Hematopoietic multipotent progenitor cell treated with erythropoietin and hydrocortisone succinate and interleukin-3 and kit ligand, for 15 days (in vitro differentiated cells): ENCODE measurements around the gene TRIOBP.
"Not testable (repeated sequence)": the region's sequence is repeated elsewhere in the genome, so short reads cannot be mapped to it uniquely, and the experiment has no call there.

Experiments used
- DNase-seq: peaks from one replicate; pipeline ENCODE4 v3.0.0-alpha.2; 2015; ENCODE audit warnings: low spot score

Gene TRIOBP

DNA sequence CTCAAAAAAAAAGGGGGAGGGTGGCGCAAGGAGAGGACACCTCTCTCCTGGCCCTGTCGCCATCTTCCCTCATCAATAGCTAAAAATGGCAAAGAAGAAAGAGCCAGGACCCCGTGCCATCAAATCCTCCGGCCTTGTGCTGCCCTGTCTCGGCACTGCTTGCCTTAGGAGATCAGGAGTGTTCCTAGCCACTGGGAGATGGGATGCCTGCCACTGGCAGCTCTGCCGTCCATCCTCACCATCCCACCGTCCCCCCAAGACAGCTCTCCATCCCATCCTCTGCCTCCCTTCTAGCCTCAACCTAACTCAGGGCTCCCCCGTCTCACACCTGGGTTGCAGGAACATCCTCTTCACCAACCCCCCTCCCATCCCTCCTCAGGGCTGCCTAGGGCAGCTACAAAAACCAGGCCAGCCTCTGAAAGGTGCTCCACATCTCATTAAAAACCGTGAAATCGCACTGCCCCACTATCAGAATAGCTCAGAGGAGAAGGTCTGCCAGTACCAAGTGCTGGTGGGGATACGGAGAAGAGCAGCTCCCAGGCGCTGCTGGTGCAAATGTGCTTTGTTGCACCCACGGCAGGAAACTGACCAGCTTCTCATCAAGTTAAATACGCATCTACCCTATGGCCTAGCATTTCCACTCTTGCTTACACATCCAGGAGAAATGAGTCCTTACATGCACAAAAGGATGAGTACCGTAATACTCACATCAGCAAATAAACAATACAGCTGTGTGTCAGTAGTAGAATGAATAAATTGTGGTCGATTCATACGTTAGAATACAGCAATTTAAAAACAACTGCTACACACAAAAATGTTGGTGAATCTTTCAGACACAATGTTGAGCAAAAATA, 79.2 kb downstream of the TRIOBP start:
- no peak for DNase-seq

DNA sequence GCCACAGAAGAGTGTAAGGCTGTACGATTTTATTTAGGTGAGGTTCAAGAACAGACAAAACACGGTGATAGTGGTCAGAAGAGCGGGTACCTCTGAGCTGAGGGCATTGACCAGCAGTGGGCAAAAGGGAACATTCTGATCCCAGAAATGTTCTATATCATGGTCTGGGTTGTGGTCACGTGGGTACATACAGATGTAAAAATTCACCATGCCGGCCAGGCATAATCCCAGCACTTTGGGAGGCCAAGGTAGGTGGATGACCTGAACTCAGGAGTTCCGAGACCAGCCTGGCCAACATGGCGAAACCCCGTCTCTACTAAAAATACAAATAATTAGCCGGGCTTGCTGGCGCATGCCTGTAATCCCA, 79.8 kb downstream of the TRIOBP start:
- DNase-seq: no peak

DNA sequence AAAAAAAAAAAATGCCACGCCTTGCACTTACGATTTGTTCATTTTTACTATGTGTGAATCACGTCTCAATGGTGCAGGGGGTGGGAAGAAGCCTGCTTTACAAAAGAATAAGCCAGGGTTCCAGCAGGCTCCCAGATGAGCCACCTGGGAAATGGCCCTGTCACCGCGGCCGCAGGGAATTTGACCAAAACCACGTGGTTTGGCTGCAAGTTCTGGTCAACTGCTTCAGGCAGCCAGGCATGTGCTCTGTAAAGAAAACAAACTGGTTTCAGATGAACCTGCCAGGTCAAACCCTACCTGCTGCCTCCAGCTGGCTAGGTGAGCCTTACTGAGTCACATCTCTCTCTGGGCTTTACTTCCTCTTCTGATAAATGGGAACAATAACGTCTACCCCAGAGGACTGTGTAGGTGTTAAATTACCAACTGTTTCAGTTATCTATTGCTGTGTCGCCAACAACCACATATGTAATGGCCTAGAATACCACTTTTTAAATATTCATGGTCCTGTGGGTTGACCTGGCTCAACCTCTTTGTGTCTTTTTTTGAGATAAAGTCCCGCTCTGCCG, 80.4 kb downstream of the TRIOBP start:
- no peak for DNase-seq

DNA sequence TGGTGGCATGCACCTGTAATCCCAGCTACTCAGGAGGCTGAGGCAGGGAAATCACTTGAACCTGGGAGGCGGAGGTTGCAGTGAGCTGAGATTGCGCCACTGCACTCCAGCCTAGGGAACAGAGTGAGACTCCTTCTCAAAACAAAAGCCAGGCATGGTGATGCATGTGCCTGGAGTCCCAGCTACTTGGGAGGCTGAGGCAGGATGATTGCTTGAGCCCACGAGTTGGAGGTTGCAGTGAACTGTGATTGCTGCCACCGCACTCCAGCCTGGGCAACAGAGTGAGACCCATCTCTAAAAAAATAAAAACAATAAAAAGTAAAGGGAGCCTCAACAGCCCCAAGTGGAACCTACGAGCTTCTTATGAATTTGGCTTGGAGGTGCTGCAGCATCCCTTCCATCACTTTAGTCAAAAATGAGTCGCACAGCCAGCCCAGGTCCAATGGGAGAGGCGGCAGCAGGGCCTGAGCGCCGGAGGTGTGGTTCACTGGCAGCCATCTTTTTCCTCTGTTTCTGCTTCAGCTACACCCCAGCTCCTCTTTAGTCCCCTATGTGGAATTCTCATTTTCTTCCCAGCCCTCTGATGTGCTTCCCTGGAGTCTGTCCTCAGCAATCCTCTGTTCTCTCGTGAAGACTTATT, 81.6 kb downstream of the TRIOBP start:
- no peak for DNase-seq

DNA sequence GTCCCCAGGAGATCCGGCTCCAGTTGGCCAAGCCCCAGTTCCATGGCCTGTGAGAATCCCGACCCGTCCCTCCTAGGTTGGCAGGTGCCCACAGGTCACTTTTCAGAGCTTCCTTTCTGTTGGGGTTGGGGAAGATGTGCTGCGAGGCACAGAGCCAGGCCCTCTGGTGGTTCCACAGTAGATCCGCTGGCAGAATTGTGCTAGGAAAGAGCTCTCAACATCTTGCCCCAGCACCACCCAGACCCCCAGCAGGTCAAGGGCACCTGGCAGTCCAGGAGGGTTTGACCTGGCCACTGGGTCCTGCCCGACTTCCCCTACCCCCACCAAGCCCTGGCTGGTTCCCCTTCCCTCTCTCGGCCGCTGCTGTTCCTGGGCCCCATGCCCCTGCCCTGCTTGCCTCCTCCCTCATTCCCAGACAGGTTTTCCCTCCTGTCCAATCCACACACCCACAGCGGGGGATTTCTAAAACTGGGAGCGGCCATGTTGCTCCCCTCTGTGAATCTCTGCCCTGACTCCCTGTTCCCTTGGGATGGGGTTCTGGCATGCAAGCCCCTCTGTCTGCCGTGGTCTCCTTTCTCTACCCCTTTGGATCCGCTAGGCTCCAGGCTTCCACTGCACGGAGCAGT, 84.7 kb downstream of the TRIOBP start:
- no peak for DNase-seq

DNA sequence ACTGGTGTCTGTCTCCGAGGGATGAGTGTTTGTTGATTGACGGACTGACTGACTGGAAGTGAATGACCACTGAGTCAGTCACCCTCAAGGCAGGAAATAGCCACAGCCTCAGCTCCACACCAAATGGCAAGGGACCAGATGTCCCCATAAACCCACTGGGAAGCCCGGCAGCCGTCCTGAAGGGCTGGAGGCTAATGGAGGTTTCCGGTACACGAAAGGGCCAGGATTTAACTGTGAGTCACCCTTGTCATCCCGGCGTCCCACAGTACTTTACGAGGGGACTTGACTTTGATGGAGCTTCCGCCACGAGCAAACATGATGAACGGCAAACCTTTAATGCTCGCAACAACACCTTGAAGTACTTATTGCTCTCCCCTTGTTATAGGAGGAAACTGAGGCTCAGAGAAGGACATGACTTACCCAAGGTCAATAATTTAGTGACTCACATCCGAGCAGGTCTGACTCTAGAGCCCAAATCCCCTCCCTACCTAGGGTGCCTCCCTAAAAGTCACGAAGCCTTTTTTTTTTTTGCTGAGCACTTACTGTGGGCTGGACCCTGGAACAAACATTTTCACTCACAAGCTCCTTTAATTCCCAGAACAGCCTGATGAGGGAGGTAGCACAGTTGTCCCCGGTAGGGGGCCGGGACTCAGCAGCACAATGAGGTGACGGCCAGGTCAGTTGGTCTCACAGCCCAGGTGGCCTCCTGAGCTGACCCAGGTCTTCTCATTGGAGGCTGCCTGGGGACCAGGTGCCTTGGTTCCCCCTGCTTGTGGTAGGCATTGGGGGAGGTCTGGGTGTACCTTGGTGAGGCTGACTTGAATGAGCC, 85.7 kb downstream of the TRIOBP start:
- no peak for DNase-seq

DNA sequence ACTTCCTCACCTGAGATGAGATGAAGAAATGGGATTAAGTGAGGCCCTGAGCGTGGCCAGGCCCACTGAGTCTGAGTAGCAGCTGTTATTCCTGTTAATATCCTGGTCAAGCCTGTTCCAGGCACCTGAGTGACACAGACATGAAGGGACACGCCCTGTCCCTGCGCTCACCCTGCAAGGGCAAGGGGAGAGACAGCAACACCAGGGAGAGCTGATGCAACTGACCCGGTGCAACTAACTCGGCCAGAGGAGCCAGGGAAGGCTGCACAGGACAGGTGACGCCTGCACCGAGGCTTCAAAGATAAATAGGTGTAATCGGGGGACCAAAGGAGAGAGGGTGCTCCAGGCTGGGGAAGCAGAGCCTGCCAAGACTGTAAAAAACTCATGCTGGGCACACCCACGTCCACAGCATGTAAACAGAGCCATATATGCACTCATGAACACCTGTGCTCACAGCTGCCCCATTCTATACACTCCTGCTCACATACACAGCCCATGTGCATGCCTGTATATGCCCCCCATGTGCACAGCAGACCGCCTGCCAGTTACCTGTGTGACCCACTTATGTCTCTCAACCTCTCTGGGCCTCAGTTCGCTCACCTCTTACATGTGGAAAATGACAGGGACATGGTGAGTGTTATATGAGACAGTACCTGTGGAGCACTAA, 88.1 kb downstream of the TRIOBP start:
- no peak for DNase-seq

DNA sequence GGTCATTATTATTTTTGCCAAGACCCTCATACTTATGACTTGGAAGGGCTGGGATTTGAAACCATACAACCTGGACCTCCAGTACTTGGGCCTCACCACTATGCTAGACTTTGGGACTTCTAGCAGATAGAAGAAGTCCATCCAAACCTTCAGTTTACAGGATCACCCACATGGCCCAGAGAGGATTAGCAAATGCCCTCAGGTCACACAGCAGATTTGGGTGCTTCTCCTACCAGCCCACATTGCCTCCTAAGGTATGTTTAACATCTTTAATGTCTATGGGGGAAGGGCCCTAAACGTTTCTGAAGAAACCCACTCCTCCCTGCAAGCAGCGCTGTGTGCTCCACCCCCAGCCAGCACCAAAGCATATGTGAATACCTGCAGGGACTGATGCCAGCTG, 93.4 kb downstream of the TRIOBP start:
- DNase-seq: no peak

DNA sequence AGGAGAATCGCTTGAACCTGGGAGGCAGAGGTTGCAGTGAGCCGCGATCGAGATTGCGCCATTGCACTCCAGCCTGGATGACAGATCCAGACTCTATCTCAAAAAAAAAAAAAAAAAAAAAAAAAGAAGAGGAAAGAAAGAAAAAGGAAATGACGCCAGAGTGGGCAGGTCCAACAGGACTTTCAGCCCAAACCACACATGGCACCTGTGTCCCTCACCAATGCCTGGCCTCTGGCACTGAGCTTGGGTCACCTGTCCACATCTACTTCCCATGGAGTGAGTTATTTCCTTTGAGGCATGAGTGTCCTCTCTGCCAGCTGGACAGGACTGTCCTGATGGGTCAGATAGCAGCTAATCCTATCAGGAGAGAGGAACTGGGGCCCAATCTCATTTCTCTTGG, 95.6 kb downstream of the TRIOBP start:
- no peak for DNase-seq

DNA sequence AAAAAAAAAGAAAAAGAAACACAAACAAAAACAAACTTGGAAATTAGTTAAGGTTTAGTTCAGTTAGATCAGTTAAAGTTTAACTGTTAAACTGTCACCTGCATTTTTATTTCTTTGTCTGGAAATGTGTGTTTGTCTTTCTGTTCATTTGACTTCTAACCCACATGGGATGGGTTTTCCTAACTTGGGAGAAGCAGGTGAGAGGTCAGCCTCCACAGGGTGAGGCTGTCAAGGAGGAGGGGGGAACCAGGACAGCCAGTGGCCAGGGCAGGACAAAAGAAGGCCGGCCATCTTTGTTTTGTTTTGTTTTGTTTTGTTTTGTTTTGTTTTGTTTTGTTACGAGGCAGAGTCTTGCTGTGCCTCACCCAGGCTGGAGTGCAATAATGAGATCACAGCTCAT, 97.5 kb downstream of the TRIOBP start:
- no peak for DNase-seq

DNA sequence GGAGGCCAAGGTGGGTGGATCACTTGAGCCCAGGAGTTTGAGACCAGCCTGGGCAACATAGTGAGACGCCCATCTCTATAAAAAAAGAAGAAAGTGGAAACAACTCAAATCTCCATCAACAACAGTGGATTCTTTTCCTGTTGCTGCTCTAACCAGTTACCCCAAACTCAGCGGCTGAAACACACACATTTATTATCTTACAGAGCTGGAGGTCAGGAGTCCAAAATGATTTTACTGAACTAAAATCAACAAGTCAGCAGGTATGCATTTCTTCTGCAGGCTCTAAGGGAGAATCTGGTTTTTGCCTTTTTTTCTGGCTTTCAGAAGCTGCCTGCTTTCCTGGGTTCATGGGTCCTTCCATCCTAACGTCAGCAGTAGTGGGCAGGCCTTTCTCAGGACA, 99.2 kb downstream of the TRIOBP start:
- DNase-seq: no peak

DNA sequence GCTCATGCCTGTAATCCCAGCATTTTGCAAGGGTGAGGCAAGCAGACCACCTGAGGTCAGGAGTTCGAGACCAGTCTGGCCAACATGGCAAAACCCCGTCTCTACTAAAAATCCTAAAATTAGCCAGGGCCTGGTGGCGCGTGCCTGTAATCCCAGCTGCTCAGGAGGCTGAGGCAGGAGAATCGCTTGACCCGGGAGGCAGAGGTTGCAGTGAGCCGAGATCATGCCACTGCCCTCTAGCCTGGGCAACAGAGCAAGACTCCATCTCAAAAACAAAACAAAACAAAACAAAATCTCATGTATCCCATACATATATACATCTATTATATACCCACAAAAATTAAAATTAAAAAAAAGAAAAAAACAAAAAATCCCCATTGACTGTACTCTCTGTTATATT, 100.4 kb downstream of the TRIOBP start:
- DNase-seq: not testable (repeated sequence)

DNA sequence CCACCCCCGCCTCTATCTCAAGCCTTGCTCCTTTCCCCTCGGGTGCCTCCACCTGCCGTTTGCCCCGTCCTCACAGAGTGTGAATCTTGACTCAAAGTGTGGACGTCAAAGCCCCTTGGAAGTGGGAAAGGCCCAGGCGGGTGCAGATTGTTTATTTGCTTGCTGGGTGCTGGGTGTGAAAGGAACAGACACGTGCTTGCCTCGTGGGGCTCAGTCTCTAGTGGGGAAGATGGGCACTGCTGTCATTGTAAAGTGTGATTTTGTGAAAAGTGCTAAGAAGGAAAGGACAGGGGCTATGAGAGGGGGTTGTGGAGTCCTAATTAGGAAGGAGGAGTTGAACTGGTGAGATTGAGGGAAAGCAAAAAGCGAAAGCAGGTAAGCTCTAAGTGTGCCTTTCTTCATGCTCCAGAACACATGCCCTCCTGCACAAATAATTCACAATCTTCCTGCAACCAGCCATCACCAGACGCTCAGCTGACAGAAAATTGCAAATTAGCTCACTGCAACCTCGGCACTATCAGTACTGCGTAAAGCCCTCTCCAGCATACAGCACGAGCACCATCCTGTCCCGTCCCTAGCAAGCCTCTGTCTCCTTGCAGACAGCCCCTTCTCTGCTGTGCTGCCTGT, 101.1 kb downstream of the TRIOBP start:
- DNase-seq: no peak

DNA sequence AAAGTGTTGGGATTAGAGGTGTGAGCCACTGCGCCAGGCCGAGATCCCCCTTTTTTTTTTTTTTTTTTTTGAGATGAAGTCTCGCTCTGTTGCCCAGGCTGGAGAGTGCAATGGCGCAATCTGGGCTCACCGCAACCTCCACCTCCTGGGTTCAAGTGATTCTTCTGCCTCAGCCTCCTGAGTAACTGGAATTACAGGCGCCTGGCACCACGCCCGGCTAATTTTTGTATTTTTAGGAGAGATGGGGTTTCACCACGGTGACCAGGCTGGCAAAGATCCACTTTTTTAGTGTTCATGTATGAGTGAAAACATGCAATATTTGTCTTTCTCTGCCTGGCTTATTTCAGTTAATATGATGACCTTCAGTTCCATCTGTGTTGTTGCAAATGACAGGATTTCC, 103.1 kb downstream of the TRIOBP start:
- not testable (repeated sequence) for DNase-seq

DNA sequence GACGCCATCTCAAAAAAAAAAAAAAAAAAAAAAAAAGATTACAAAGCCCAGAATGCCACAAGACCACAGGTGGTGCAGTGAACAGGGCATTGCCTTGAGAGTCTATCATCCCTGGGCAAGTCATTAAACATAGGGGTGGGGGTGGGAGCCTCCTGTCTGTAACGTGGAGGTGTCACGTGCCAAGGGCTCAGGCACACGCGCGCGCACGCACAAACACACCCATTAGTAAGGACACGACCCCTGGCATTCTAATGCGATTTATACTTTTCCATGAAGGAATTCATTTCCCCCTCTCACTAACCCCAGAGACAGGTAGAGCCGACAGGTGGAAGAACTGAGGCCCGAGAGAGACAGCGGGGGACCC, 105.1 kb downstream of the TRIOBP start:
- no peak for DNase-seq

DNA sequence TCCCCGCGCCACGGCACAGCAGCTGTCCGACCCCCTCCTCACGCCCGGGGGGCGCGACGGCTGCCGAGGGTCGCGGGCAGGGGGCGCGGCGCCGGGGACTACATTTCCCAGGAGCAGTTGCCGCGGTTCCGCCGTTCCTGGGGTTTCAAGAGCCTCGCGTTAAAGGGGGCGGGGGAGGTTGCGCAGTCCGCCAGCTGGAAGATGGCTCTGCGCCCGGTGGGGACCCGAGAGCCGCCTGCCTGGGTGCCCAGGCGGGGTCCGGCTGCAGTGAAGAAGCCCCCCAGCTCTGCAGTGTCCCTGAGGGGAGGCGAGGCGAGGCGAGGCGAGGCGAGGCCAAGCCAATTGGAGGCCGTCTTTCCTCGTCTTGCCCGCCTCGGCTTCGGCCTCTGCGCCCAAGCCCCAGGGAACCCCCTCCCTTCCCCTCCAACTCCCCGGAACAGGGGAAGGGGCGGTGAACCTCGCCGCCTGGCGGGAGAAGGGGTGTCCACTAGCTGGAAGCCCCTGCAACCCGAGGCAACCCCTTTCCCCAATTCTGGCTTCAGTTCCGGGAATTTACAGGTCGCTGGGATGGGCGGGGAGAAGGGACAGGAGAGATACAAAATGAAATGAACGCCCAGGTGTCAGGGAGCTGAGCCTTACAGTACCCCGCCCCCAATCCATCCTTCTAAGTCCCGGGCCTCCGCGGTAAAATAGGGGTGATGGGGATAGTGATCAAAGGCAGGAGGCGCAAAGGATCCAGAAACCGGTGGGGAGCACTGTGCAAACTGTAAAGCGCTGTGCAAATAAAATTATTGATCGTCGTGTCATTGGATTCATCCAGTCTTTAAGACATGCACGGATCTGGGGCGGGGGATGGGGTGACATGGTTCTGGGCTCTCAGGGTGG, 105.7 kb downstream of the TRIOBP start:
- DNase-seq: peak; percentile 11

DNA sequence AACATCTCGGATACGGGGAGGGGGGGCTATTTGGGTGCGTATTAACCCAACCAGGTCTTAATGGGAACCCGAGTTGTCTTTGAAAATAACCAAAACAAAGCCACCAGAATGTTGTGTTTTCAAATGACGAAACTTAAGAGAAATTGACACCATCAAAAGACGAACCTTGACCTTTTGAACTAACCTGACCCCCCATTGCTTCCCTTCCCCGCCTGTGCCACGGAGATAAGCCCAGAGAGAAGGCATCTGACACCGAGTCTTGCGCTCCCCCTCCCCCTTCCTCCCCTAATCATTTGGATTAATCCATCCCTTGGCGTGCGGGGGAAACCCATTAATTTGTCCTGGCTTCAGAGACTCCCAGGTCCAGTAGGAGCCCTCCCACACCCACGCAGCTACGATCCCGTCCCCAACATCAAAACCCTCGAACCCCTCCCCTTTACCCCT, 106.4 kb downstream of the TRIOBP start:
- DNase-seq: peak; percentile 82

DNA sequence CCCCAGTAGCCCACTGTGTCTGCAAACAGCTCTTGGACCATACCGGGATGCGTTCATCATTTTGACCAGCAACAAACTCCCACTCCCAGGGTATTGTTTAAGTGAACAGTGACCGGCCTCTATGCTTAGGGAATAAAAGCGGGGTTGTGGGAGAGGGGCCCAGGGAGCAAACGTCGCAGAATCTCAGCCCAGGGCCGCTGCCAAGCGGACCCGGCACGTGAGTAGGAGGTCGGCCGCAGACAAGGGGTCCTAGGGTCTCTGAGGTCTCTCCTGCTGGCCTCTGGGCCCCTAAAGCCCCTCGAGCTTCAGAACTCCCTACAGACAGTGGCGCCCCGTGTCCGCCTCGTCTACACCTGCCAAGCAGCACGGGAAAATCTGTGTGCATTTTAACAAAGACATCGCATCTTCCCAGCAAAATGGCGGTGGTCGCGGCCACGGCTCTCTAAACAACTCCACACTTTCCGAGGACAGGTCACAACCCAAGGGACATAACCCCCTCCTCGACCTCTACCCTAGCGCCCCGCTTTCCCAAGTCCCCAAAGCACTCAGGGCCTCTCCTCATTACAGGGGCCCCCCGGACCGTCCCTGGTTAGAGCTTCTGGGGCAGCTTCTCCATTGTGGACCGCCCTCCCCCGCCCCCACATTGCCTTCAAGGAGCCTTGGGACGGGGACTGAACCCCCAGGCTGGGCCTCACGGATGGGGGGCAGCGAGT, 106.9 kb downstream of the TRIOBP start:
- DNase-seq: no peak

DNA sequence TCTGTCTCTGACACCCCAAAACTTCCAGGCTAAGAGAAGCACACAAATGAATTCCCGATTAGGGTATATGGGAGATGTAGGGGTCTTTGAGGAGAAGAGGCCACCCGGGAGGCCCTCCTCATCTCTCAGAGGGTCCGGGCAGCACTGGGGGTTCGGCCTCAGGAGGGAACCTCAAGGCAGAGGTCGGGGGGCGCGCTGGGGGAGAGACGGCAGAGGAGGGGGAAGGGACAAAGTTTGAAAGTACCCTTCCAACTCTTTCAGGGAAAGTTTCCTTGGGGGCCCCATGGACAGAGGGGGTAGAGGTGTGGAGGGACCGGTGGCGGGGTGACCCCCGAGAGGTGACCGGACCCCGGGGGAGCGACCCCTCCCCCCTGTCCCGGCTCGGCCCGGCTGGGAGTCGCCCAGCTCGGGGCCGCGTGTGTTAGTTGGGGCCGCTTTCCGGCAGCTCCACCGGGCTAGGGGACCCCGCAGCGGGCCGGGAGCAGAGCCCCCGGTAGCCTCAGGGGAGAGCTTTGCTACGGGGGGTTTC, 107.6 kb downstream of the TRIOBP start:
- peak; percentile 6 for DNase-seq
